Neural progenitor cell (in vitro differentiated cells): ENCODE measurements around the gene CMTM8. TPM values are rescaled to one million over a fixed set of nuclear protein-coding genes. Genes with fewer than 3 reads are reported as not detected.

Experiments used
- DNase-seq: peaks from one replicate; pipeline ENCODE4 v3.0.0-alpha.2; 2016; ENCODE audit warnings: low spot score
- H2AFZ ChIP-seq: fragments of 200-600 bp; sonication (generic); replicated peaks from 2 replicates; pipeline ENCODE4 v1.6.1; 2016; ENCODE audit warnings: antibody characterized with exemption
- H3F3A ChIP-seq: fragments of 200-600 bp; sonication (generic); 2 replicates; pipeline ENCODE4 v1.6.1; 2016; ENCODE audit warnings: antibody characterized with exemption, low read depth
- H3K27ac ChIP-seq: fragments of 200-600 bp; sonication (generic); 2 replicates; pipeline ENCODE4 v1.5.1; 2016; ENCODE audit warnings: mild to moderate bottlenecking
- H3K27me3 ChIP-seq: fragments of 200-600 bp; sonication (generic); 2 replicates; pipeline ENCODE4 v1.6.1; 2016; ENCODE audit warnings: mild to moderate bottlenecking, moderate library complexity
- H3K36me3 ChIP-seq: fragments of 200-600 bp; sonication (generic); 2 replicates; pipeline ENCODE4 v1.5.1; 2016
- H3K4me1 ChIP-seq: fragments of 200-600 bp; sonication (generic); 2 replicates; pipeline ENCODE4 v1.6.1; 2016; ENCODE audit warnings: mixed run types
- H3K4me2 ChIP-seq: fragments of 200-600 bp; sonication (generic); 2 replicates; pipeline ENCODE4 v1.6.1; 2016
- H3K4me3 ChIP-seq: fragments of 200-600 bp; sonication (generic); 2 replicates; pipeline ENCODE4 v1.5.1; 2016
- H3K79me2 ChIP-seq: fragments of 200-600 bp; sonication (generic); 2 replicates; pipeline ENCODE4 v1.6.1; 2016; ENCODE audit warnings: low read depth
- H3K9ac ChIP-seq: fragments of 200-600 bp; sonication (generic); 2 replicates; pipeline ENCODE4 v1.6.1; 2016
- H3K9me3 ChIP-seq: fragments of 200-600 bp; sonication (generic); 2 replicates; pipeline ENCODE4 v1.5.1; 2016; ENCODE audit warnings: low read depth
- H4K20me1 ChIP-seq: fragments of 200-600 bp; sonication (generic); 2 replicates; pipeline ENCODE4 v1.6.1; 2016; ENCODE audit warnings: low read depth
- H3K27ac Mint-ChIP-seq: 3 replicates; pipeline ENCODE4 v1.8.0; 2021; ENCODE audit warnings: mixed read lengths
- H3K27me3 Mint-ChIP-seq: 2 replicates; pipeline ENCODE4 v1.8.0; 2022; ENCODE audit warnings: low read depth, mild to moderate bottlenecking, inconsistent platforms, moderate library complexity, mixed read lengths; ENCODE audit not compliant: insufficient read depth
- H3K36me3 Mint-ChIP-seq: 3 replicates; pipeline ENCODE4 v1.8.0; 2021; ENCODE audit warnings: mixed read lengths
- H3K4me1 Mint-ChIP-seq: 3 replicates; pipeline ENCODE4 v1.8.0; 2021; ENCODE audit warnings: mixed read lengths
- H3K4me3 Mint-ChIP-seq: 3 replicates; pipeline ENCODE4 v1.8.0; 2021; ENCODE audit warnings: mild to moderate bottlenecking, moderate library complexity, mixed read lengths
- H3K9me3 Mint-ChIP-seq: 3 replicates; pipeline ENCODE4 v1.8.0; 2020; ENCODE audit warnings: mixed read lengths
- EZH2 ChIP-seq: fragments of 200-600 bp; sonication (generic); IDR thresholded peaks from 2 replicates; pipeline ENCODE4 v1.6.1; 2017; ENCODE audit warnings: antibody characterized with exemption, mild to moderate bottlenecking, moderate library complexity
- EZH2phosphoT487 ChIP-seq: fragments of 200-600 bp; sonication (generic); IDR thresholded peaks from 2 replicates; pipeline ENCODE4 v1.6.1; 2017; ENCODE audit warnings: antibody characterized with exemption
- total RNA-seq: library from RNA; depleted of rRNA; stranded (reverse); fragments of >200 nt; gene quantifications from 2 replicates; pipeline ENCODE4 v1.2.3, GENCODE V29; 2015; ENCODE audit warnings: low replicate concordance
- TF ChIP-seq, protein P1 (sequence below): fragments of 200-600 bp; sonication (generic); IDR thresholded peaks from 2 replicates; pipeline ENCODE4 v1.5.1; 2017; ENCODE audit warnings: antibody characterized with exemption, mild to moderate bottlenecking

CMTM8 gene
- total RNA-seq, 1 donor from 2014 or later, result 2.1 TPM

DNA sequence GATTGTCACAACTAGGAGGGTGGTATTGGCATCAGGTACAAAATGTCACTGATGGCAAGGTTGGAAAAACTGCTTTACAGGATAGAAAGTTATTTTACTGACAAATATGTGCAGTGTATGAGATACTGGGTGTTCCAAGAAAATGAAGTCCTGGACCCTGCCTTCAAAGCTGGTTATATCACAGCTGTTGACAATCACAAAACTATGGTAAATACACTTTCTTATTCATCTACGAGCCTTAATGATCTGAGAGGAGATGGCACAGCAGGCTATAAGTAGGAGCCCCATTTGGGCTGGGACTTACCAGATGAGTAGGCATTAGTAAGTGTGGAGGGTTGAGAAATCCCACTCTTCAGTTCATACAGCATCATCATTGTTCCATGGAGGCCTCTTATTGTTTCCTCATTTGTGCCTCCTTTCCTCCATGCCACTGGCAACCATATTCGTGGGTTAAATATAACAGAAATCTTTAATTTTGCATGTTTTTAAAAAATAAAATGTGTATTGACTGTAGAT lies 66.9 kb downstream of the CMTM8 start:
- Mint-ChIP-seq H3K4me1 (peaks cover 29% of the 10 kb centered on the region), H3K27ac (no peak overlapping the region), H3K9me3 (peaks cover 2% of the 10 kb centered on the region), H3K4me3 (no peak overlapping the region), H3K36me3 (no peaks in the 10 kb centered on the region), H3K27me3 (peaks cover 7% of the 10 kb centered on the region)
- Histone ChIP-seq H3K4me3 (no peak overlapping the region), H2AFZ (no peak overlapping the region), H3F3A (peaks cover 18% of the 10 kb centered on the region), H3K36me3 (no peaks in the 10 kb centered on the region), H3K27ac (no peak overlapping the region), H3K4me1 (peaks cover 46% of the 10 kb centered on the region), H3K4me2 (no peak overlapping the region), H3K9me3 (no peaks in the 10 kb centered on the region), H3K79me2 (no peaks in the 10 kb centered on the region), H3K27me3 (no peaks in the 10 kb centered on the region), H4K20me1 (no peaks in the 10 kb centered on the region), H3K9ac (no peak overlapping the region)
- TF ChIP-seq EZH2 (no peak), EZH2phosphoT487 (no peak)
- TF ChIP-seq, protein P1, sequence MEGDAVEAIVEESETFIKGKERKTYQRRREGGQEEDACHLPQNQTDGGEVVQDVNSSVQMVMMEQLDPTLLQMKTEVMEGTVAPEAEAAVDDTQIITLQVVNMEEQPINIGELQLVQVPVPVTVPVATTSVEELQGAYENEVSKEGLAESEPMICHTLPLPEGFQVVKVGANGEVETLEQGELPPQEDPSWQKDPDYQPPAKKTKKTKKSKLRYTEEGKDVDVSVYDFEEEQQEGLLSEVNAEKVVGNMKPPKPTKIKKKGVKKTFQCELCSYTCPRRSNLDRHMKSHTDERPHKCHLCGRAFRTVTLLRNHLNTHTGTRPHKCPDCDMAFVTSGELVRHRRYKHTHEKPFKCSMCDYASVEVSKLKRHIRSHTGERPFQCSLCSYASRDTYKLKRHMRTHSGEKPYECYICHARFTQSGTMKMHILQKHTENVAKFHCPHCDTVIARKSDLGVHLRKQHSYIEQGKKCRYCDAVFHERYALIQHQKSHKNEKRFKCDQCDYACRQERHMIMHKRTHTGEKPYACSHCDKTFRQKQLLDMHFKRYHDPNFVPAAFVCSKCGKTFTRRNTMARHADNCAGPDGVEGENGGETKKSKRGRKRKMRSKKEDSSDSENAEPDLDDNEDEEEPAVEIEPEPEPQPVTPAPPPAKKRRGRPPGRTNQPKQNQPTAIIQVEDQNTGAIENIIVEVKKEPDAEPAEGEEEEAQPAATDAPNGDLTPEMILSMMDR, result no peak
- DNase-seq, result no peak

DNA sequence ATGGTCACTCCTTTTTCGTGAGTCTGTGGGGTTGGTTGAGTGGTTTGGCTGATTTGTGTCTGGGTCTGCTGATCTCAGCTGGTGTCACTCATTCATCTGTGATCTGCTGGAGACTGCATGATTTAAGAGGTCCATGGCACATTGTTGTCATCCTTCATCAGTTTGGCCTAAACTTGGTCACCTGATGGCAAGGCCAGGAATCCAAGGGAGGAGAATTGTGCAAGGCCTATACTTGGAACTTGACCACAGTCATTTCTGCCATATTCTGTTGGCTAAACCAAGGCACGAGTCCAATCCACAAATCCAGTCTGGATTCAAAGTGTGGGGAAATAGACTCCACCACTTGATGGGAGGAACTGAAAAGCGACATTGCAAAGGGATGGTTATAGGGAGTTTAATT lies 67.6 kb downstream of the CMTM8 start:
- H3K4me3 ChIP-seq, result no peak overlapping the region
- H2AFZ ChIP-seq, result no peak overlapping the region
- H3K9me3 Mint-ChIP-seq, result peaks cover 2% of the 10 kb centered on the region
- H3K9me3 ChIP-seq, result no peaks in the 10 kb centered on the region
- no peak overlapping the region for H3K4me2 ChIP-seq
- H3K4me3 Mint-ChIP-seq, result no peak overlapping the region
- H3K36me3 Mint-ChIP-seq, result no peaks in the 10 kb centered on the region
- H3K36me3 ChIP-seq, result no peaks in the 10 kb centered on the region
- H3K27ac Mint-ChIP-seq, result peak overlapping the region; percentile 26
- no peak overlapping the region for H3K27ac ChIP-seq
- peaks cover 29% of the 10 kb centered on the region for H3K4me1 Mint-ChIP-seq
- H3K4me1 ChIP-seq, result peaks cover 46% of the 10 kb centered on the region
- peaks cover 18% of the 10 kb centered on the region for H3F3A ChIP-seq
- H4K20me1 ChIP-seq, result no peaks in the 10 kb centered on the region
- no peak overlapping the region for H3K9ac ChIP-seq
- peaks cover 7% of the 10 kb centered on the region for H3K27me3 Mint-ChIP-seq
- no peaks in the 10 kb centered on the region for H3K79me2 ChIP-seq
- H3K27me3 ChIP-seq, result no peaks in the 10 kb centered on the region
- no peak for DNase-seq
- TF ChIP-seq EZH2, result no peak
- TF ChIP-seq, protein P1, result no peak
- TF ChIP-seq EZH2phosphoT487, result no peak

DNA sequence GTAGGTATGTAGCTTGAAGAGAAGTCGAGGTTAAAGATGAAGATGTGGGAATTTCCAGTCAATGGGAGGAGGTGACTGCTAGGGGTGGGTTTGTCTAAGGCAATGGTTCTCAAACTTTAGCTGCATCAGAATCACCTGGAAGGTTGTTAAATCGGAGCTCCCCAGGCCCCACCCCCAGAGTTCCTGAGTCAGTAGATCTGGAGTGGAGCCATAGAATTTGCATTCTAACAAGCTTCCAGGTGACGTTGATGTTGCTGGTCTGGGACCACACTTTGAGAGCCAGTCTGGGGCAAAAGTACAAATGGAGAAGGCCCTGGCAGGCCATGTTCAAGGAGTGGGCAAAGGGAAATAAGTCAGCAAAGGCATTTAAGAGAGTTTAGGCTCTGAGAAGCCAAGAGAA lies 69.1 kb downstream of the CMTM8 start:
- Mint-ChIP-seq H3K27ac (no peak overlapping the region), H3K9me3 (peaks cover 2% of the 10 kb centered on the region)

More for the DNA sequence above, 69.1 kb downstream of the CMTM8 start:
- TF ChIP-seq, protein P1, result no peak
- TF ChIP-seq EZH2 (no peak), EZH2phosphoT487 (no peak)
- no peak overlapping the region for H3K4me3 Mint-ChIP-seq
- H3K27ac ChIP-seq, result no peak overlapping the region
- H3K4me1 ChIP-seq, result peaks cover 37% of the 10 kb centered on the region
- H3K79me2 ChIP-seq, result no peaks in the 10 kb centered on the region
- H3K36me3 Mint-ChIP-seq, result no peaks in the 10 kb centered on the region
- peaks cover 12% of the 10 kb centered on the region for H3F3A ChIP-seq
- H3K27me3 Mint-ChIP-seq, result peaks cover 2% of the 10 kb centered on the region
- no peak overlapping the region for H2AFZ ChIP-seq
- no peaks in the 10 kb centered on the region for H4K20me1 ChIP-seq
- H3K4me3 ChIP-seq, result no peak overlapping the region
- peaks cover 33% of the 10 kb centered on the region for H3K4me1 Mint-ChIP-seq
- DNase-seq, result no peak
- no peaks in the 10 kb centered on the region for H3K27me3 ChIP-seq
- H3K9ac ChIP-seq, result no peak overlapping the region
- no peaks in the 10 kb centered on the region for H3K36me3 ChIP-seq
- no peaks in the 10 kb centered on the region for H3K9me3 ChIP-seq
- H3K4me2 ChIP-seq, result peak overlapping the region; percentile 37
